Measurements from ENCODE around the gene DNM3. TPM values are rescaled to one million over a fixed set of nuclear protein-coding genes. Genes with fewer than 3 reads are reported as not detected.

DNM3 gene
- total and polyA plus RNA-seq, 10 of the 15 experiments (the other 5 are each of a cell fraction or from before 2014, with no cell fraction given): 0.03 to 1.5 (median 0.08) TPM; not detected in 3

GRCh38 chr1:172360511-172360910, 519.2 kb downstream of the DNM3 start:
- no TSS peak for BruUV-seq (replicated peaks)
- Histone ChIP-seq H3K9ac (ENCODE audit: control insufficient read depth, insufficient read depth, low read length) (0 out of 2 replicates have a peak overlapping the region, but pooled peaks have one; percentile 25), H4K20me1 (ENCODE audit: control insufficient read depth, insufficient read depth) (no peaks in the 10 kb centered on the region), H2AFZ (ENCODE audit: control insufficient read depth, low read depth, low read length) (peak overlapping the region; percentile 76), H3K4me1 (ENCODE audit: control insufficient read depth, insufficient read depth, low read length) (peaks cover 48% of the 10 kb centered on the region), H3K36me3 (ENCODE audit: control insufficient read depth in 2 of 2, insufficient read depth in 2 of 2, low read length in 1 of 2) (no peaks in the 10 kb centered on the region), H3K27me3 (replicated peaks in 1 of 2; ENCODE audit: control insufficient read depth in 2 of 2, insufficient read depth in 2 of 2, low read length in 1 of 2) (no peaks in the 10 kb centered on the region), H3K27ac (ENCODE audit: control insufficient read depth, insufficient read depth) (peak overlapping the region; percentile 96), H3K9me3 (replicated peaks; ENCODE audit: control insufficient read depth, insufficient read depth, low read length) (peaks cover 4% of the 10 kb centered on the region), H3K4me2 (ENCODE audit: control insufficient read depth, insufficient read depth) (peak overlapping the region; percentile 46; the same call in 1 of the 2 replicates), H3K4me3 (no peak overlapping the region), H3K79me2 (ENCODE audit: control insufficient read depth, insufficient read depth, low read length) (no peaks in the 10 kb centered on the region)
- in situ Hi-C loops (cut with MboI) (no loop called here), intact Hi-C loops (cut with micrococcal nuclease; ENCODE audit: unreplicated experiment) (no loop called here)
- FAIRE-seq: no peak
- TF ChIP-seq EP300 (IDR thresholded peaks at IDR 0.05; ENCODE audit: borderline replicate concordance in 1 of 2, control insufficient read depth in 1 of 2, low read depth in 2 of 2, low read length in 2 of 2) (no peak), HSF1 (IDR thresholded peaks at IDR 0.05; ENCODE audit: low read depth, low read length) (no peak), TCF12 (IDR thresholded peaks at IDR 0.05; ENCODE audit: low read depth, low read length) (no peak), NFYB (IDR thresholded peaks at IDR 0.05; ENCODE audit: insufficient read depth, low read depth, low read length) (no peak), SIN3A (IDR thresholded peaks at IDR 0.05; ENCODE audit: low read depth, low read length) (no peak), CEBPB (IDR thresholded peaks at IDR 0.05; ENCODE audit: borderline replicate concordance in 1 of 2, low read depth in 2 of 2, low read length in 2 of 2) (no peak), TCF3 (IDR thresholded peaks at IDR 0.05; ENCODE audit: borderline replicate concordance, insufficient read depth, low read depth, low read length) (no peak), NFXL1 (IDR thresholded peaks at IDR 0.05; ENCODE audit: borderline replicate concordance) (no peak), FOXM1 (IDR thresholded peaks at IDR 0.05; ENCODE audit: low read depth, low read length) (no peak), YBX1 (IDR thresholded peaks at IDR 0.05) (no peak)
- no peak for DNase-seq (ENCODE audit: low read depth, low spot score)
- ChIA-PET RAD21 (ENCODE audit: unreplicated experiment) (interaction anchor here (1.0 to 13.2 kb wide), 9 partner anchors 15 to 270 kb away, joined by 3 to 407 read pairs (median 47); no protein-coding TSS in a partner anchor), SMC1A (ENCODE audit: uncharacterized antibody, unreplicated experiment) (interaction anchor here (1.4 to 15.3 kb wide), 12 partner anchors 8 to 271 kb away, joined by 3 to 489 read pairs (median 10); no protein-coding TSS in a partner anchor), CTCF (interaction anchor here (3.8 to 5.6 kb wide), 5 partner anchors 13 to 181 kb away, joined by 16 to 131 read pairs (median 64); no protein-coding TSS in a partner anchor), POLR2A (interaction anchor here (0.9 to 5.9 kb wide), 9 partner anchors 11 to 35 kb away, joined by 3 to 73 read pairs (median 42); no protein-coding TSS in a partner anchor)
- ATAC-seq: no peak
- 49% methylated on average over 2 of the region's 2 CpGs for WGBS (ENCODE audit: insufficient coverage, insufficient replicate concordance, low lambda C conversion rate, missing lambda C conversion rate)

Data from GM12878 (cell line).